ENCODE results near the gene TP53I11. TPM values are rescaled to one million over a fixed set of nuclear protein-coding genes. Genes with fewer than 3 reads are reported as not detected.

TP53I11 gene
- total and polyA plus RNA-seq, 2 donors (not counting 1 experiment from before 2014, with no cell fraction given) = 25.0 to 229 TPM

DNA sequence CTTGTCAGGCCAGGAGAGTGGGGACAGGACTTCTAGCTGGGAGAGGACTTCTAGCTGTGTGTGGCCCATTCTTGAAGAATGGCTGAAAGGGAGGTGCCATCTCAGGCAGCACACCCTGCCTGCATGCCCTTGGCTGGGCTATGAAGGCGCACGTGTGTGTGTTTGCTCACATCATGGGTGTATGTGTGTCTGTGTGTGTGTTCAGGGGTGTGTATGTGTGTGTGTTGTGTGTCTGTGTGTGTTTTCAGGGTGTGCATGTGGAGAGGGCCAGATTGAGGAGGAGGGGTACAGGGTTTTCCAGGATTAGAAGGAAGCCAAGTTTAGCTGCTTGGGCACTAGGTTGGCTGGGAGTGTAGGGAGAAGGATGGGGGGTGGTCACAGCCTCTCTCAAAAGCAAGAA, 16.6 kb downstream of the TP53I11 start:
- TF ChIP-seq, protein P1, sequence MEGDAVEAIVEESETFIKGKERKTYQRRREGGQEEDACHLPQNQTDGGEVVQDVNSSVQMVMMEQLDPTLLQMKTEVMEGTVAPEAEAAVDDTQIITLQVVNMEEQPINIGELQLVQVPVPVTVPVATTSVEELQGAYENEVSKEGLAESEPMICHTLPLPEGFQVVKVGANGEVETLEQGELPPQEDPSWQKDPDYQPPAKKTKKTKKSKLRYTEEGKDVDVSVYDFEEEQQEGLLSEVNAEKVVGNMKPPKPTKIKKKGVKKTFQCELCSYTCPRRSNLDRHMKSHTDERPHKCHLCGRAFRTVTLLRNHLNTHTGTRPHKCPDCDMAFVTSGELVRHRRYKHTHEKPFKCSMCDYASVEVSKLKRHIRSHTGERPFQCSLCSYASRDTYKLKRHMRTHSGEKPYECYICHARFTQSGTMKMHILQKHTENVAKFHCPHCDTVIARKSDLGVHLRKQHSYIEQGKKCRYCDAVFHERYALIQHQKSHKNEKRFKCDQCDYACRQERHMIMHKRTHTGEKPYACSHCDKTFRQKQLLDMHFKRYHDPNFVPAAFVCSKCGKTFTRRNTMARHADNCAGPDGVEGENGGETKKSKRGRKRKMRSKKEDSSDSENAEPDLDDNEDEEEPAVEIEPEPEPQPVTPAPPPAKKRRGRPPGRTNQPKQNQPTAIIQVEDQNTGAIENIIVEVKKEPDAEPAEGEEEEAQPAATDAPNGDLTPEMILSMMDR (IDR thresholded peaks at IDR 0.05) = no peak
- no peak for TF ChIP-seq EZH2 (IDR thresholded peaks at IDR 0.05; ENCODE audit: borderline replicate concordance, insufficient read depth, low read depth, low read length, poor library complexity, severe bottlenecking)
- ATAC-seq (ENCODE audit: low read depth) (no peak), DNase-seq (no peak)
- Histone ChIP-seq H2AFZ (ENCODE audit: insufficient read depth, low read depth, low read length, poor library complexity, severe bottlenecking) (no peak overlapping the region), H3K27ac (ENCODE audit: low read length in 2 of 2) (no peak overlapping the region), H4K20me1 (ENCODE audit: control insufficient read depth, insufficient read depth, low read length, poor library complexity, severe bottlenecking) (peaks cover 30% of the 10 kb centered on the region), H3K9me3 (ENCODE audit: control extremely low read depth in 1 of 3, control insufficient read depth in 2 of 3, insufficient read depth in 1 of 3, low read length in 2 of 3) (no peaks in the 10 kb centered on the region), H3K9ac (ENCODE audit: low read length) (no peak overlapping the region), H3K79me2 (ENCODE audit: control insufficient read depth, insufficient read depth, low read length) (peaks cover 23% of the 10 kb centered on the region), H3K4me3 (ENCODE audit: control extremely low read depth in 1 of 5, extremely low read depth in 1 of 5, insufficient read depth in 1 of 5, low read depth in 2 of 5, low read length in 4 of 5) (no peak overlapping the region), H3K27me3 (replicated peaks in 1 of 4; ENCODE audit: control extremely low read depth in 1 of 4, control insufficient read depth in 3 of 4, insufficient read depth in 4 of 4, low read length in 3 of 4) (no peaks in the 10 kb centered on the region), H3K4me2 (replicated peaks; ENCODE audit: low read depth, low read length, poor library complexity, severe bottlenecking) (no peak overlapping the region), H3K4me1 (ENCODE audit: control insufficient read depth in 2 of 2, insufficient read depth in 2 of 2, low read length in 2 of 2) (peaks cover 0 to 11% of the 10 kb centered on the region in 2 donors), H3K36me3 (replicated peaks in 1 of 2; ENCODE audit: control extremely low read depth in 1 of 2, control insufficient read depth in 1 of 2, extremely low read depth in 1 of 2, insufficient read depth in 2 of 2, low read length in 1 of 2) (peaks cover 7 to 24% of the 10 kb centered on the region in 2 experiments)
- no peak overlapping the region for H3K27ac Mint-ChIP-seq
- H3K9me3 Mint-ChIP-seq (ENCODE audit: insufficient read depth) = no peaks in the 10 kb centered on the region
- WGBS (ENCODE audit: insufficient coverage) = 97% methylated on average over 2 of the region's 2 CpGs
- ChIA-PET CTCF (interaction anchor here (1.5 to 17.1 kb wide), 2 partner anchors 168 to 312 kb away, joined by 3 to 1701 read pairs; no protein-coding TSS in a partner anchor), POLR2A (no interaction called here)
- no peak overlapping the region for H3K4me3 Mint-ChIP-seq
- intact Hi-C loops (cut with micrococcal nuclease) = no loop called here
- H3K4me1 Mint-ChIP-seq = peaks cover 5% of the 10 kb centered on the region
- no peaks in the 10 kb centered on the region for H3K27me3 Mint-ChIP-seq

DNA sequence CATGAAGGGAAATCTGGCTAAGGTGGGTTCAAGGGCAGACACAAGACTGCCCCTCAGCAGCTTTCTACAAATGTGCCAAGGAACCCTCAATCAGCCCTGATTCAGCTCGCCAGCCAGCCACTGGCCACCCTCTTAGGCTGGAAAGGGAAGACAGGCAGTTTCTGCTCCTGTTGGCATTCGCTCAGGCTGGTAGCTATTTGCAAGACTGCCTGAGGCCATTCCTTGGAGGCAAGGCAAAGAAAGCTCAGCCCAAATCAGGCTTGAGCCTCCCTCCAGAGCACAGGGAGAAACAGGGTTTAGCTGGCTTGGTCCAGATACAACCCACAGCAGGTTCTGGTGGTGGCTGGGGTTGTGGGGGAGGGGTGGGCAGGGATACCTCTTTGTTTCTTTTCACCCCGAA, 19.2 kb downstream of the TP53I11 start:
- ChIA-PET CTCF (interaction anchor here (1.7 to 17.1 kb wide), 4 partner anchors 27 to 400 kb away, joined by 4 to 1701 read pairs (median 6); no protein-coding TSS in a partner anchor), POLR2A (no interaction called here)
- Mint-ChIP-seq H3K4me3 (no peak overlapping the region), H3K4me1 (peaks cover 2% of the 10 kb centered on the region), H3K9me3 (ENCODE audit: insufficient read depth) (no peaks in the 10 kb centered on the region), H3K27ac (no peak overlapping the region), H3K27me3 (no peaks in the 10 kb centered on the region)
- intact Hi-C loops (cut with micrococcal nuclease) = no loop called here
- Histone ChIP-seq H3K79me2 (ENCODE audit: control insufficient read depth, insufficient read depth, low read length) (peaks cover 1% of the 10 kb centered on the region), H2AFZ (ENCODE audit: insufficient read depth, low read depth, low read length, poor library complexity, severe bottlenecking) (no peak overlapping the region), H3K9me3 (ENCODE audit: control extremely low read depth in 1 of 3, control insufficient read depth in 2 of 3, insufficient read depth in 1 of 3, low read length in 2 of 3) (no peaks in the 10 kb centered on the region), H4K20me1 (ENCODE audit: control insufficient read depth, insufficient read depth, low read length, poor library complexity, severe bottlenecking) (peaks cover 6% of the 10 kb centered on the region), H3K4me3 (ENCODE audit: control extremely low read depth in 1 of 5, extremely low read depth in 1 of 5, insufficient read depth in 1 of 5, low read depth in 2 of 5, low read length in 4 of 5) (no peak overlapping the region), H3K9ac (ENCODE audit: low read length) (no peak overlapping the region), H3K4me2 (replicated peaks; ENCODE audit: low read depth, low read length, poor library complexity, severe bottlenecking) (no peak overlapping the region), H3K27me3 (replicated peaks in 1 of 4; ENCODE audit: control extremely low read depth in 1 of 4, control insufficient read depth in 3 of 4, insufficient read depth in 4 of 4, low read length in 3 of 4) (no peaks in the 10 kb centered on the region), H3K4me1 (ENCODE audit: control insufficient read depth in 2 of 2, insufficient read depth in 2 of 2, low read length in 2 of 2) (peaks cover 0 to 10% of the 10 kb centered on the region in 2 donors), H3K27ac (ENCODE audit: low read length in 2 of 2) (no peak overlapping the region), H3K36me3 (replicated peaks in 1 of 2; ENCODE audit: control extremely low read depth in 1 of 2, control insufficient read depth in 1 of 2, extremely low read depth in 1 of 2, insufficient read depth in 2 of 2, low read length in 1 of 2) (peaks cover 7 to 19% of the 10 kb centered on the region in 2 experiments)
- no peak for TF ChIP-seq EZH2 (IDR thresholded peaks at IDR 0.05; ENCODE audit: borderline replicate concordance, insufficient read depth, low read depth, low read length, poor library complexity, severe bottlenecking)
- TF ChIP-seq, protein P1 (IDR thresholded peaks at IDR 0.05) = no peak
- no peak for DNase-seq
- WGBS (ENCODE audit: insufficient coverage) = 93% methylated on average over 2 of the region's 3 CpGs
- no peak for ATAC-seq (ENCODE audit: low read depth)

Measured in B cell (primary cell).